Measurements from ENCODE around the gene ASPRV1. TPM values are rescaled to one million over a fixed set of nuclear protein-coding genes. Genes with fewer than 3 reads are reported as not detected.

The ASPRV1 gene
- total RNA-seq = 0.33 and 0.38 TPM in 2 replicates

GRCh38 chr2:69961496-69961895 is at the start of gene ASPRV1:
TSS of gene ASPRV1 (minus strand) at chr2:69961631. CDS start at chr2:69961436, 195 bp downstream.

GRCh38 chr2:69914950-69915945 is 46.2 kb downstream of the ASPRV1 start, which contains the start of gene MXD1:
TSS of gene MXD1 (plus strand) at chr2:69915109. CDS start at chr2:69915331, 222 bp downstream.

Other genes starting within 250 kb of the ASPRV1 start
- gene ANXA4, start 219.5 kb downstream of the ASPRV1 start, total RNA-seq = 24.5 and 27.1 TPM in 2 replicates
- 4.9 and 5.4 TPM in 2 replicates for gene GMCL1, start 132.0 kb downstream of the ASPRV1 start, total RNA-seq
- gene SNRNP27, start 67.7 kb downstream of the ASPRV1 start, total RNA-seq = 44.7 and 50.4 TPM in 2 replicates
- 5.7 and 6.2 TPM in 2 replicates for gene MXD1, start 46.5 kb downstream of the ASPRV1 start, total RNA-seq
- 65.3 and 66.3 TPM in 2 replicates for gene PCBP1, start 125.8 kb upstream of the ASPRV1 start, total RNA-seq
- 16.6 and 18.6 TPM in 2 replicates for gene C2orf42, start 229.4 kb upstream of the ASPRV1 start, total RNA-seq